Panc1 (cell line): Measurements from ENCODE around the gene PARD3.

ENCODE experiments used
- CTCF ChIP-seq: fragments of 450-650 bp; IDR thresholded peaks from 2 replicates; pipeline ENCODE4 v1.5.1; 2017; ENCODE audit warnings: mild to moderate bottlenecking
- POLR2AphosphoS5 ChIP-seq: IDR thresholded peaks from 2 replicates; pipeline ENCODE4 v1.6.1; 2012; ENCODE audit warnings: mild to moderate bottlenecking, low read depth, low read length, moderate library complexity
- TCF7L2 ChIP-seq: IDR thresholded peaks from 2 replicates; pipeline ENCODE4 v1.6.1; 2011; ENCODE audit warnings: mild to moderate bottlenecking, low read depth, low read length, inconsistent platforms
- TF ChIP-seq, protein P1 (sequence below), 2 experiments: IDR thresholded peaks; 2 replicates each; pipeline ENCODE4 v1.6.1; 2011 to 2012; ENCODE audit warnings: low read depth in 2 of 2, control low read depth in 1 of 2, low read length in 1 of 2, mild to moderate bottlenecking in 1 of 2, moderate library complexity in 1 of 2; ENCODE audit not compliant: insufficient read depth in 1 of 2

DNA sequence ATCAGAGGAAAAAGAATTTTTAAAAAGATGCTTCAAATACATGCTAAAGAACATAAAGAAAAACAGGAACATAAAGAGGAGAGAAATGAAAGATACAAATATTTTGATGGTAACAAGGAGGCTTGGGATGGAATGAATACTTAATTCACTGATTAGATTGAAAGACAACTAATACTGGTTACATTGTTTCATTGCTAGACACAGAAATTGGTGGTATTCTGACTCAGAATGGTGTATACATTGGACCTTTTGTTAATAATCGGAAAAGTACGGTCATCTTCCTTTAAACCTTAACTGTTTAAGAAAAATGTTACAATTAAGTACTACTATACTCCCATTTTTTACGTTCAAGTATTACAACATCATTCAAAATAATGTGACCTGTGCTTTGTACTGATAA, 567.5 kb downstream of the PARD3 start:
- no peak for TF ChIP-seq CTCF
- TF ChIP-seq POLR2AphosphoS5: no peak
- TF ChIP-seq, protein P1, sequence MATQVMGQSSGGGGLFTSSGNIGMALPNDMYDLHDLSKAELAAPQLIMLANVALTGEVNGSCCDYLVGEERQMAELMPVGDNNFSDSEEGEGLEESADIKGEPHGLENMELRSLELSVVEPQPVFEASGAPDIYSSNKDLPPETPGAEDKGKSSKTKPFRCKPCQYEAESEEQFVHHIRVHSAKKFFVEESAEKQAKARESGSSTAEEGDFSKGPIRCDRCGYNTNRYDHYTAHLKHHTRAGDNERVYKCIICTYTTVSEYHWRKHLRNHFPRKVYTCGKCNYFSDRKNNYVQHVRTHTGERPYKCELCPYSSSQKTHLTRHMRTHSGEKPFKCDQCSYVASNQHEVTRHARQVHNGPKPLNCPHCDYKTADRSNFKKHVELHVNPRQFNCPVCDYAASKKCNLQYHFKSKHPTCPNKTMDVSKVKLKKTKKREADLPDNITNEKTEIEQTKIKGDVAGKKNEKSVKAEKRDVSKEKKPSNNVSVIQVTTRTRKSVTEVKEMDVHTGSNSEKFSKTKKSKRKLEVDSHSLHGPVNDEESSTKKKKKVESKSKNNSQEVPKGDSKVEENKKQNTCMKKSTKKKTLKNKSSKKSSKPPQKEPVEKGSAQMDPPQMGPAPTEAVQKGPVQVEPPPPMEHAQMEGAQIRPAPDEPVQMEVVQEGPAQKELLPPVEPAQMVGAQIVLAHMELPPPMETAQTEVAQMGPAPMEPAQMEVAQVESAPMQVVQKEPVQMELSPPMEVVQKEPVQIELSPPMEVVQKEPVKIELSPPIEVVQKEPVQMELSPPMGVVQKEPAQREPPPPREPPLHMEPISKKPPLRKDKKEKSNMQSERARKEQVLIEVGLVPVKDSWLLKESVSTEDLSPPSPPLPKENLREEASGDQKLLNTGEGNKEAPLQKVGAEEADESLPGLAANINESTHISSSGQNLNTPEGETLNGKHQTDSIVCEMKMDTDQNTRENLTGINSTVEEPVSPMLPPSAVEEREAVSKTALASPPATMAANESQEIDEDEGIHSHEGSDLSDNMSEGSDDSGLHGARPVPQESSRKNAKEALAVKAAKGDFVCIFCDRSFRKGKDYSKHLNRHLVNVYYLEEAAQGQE (IDR thresholded peaks at IDR 0.05; ENCODE audit: insufficient read depth in 1 of 2, low read depth in 2 of 2, low read length in 1 of 2): no peak
- TF ChIP-seq TCF7L2: no peak
